Calu3 (cell line): ENCODE results near the gene SYNE2. TPM values are rescaled to one million over a fixed set of nuclear protein-coding genes. Genes with fewer than 3 reads are reported as not detected.

Experiments
- BruUV-seq: library from RNA; stranded (reverse); fragments of 400-500 nt; replicated peaks from 2 replicates; lab custom pipeline; 2021; lab: Mats Ljungman, UMichigan
- CTCF ChIA-PET: fragments of 300-600 bp; sonication (Branson Sonifier 250); formaldehyde crosslinking; loops from one replicate; lab custom pipeline; 2022; ENCODE audit warnings: antibody characterized with exemption; lab: Charles Lee
- DNase-seq: peaks from one replicate; pipeline ENCODE4 v3.0.0; 2022
- H3K27ac Mint-ChIP-seq: one replicate; pipeline ENCODE4 v1.8.0; 2022; ENCODE audit warnings: mixed read lengths; ENCODE audit not compliant: unreplicated experiment
- H3K27me3 Mint-ChIP-seq: one replicate; pipeline ENCODE4 v1.8.0; 2022; ENCODE audit warnings: mixed read lengths; ENCODE audit not compliant: unreplicated experiment
- H3K36me3 Mint-ChIP-seq: one replicate; pipeline ENCODE4 v1.8.0; 2022; ENCODE audit warnings: mild to moderate bottlenecking, moderate library complexity, mixed read lengths; ENCODE audit not compliant: insufficient read depth, unreplicated experiment
- H3K4me1 Mint-ChIP-seq: one replicate; pipeline ENCODE4 v1.8.0; 2022; ENCODE audit warnings: mild to moderate bottlenecking, low read depth, mixed read lengths; ENCODE audit not compliant: unreplicated experiment
- H3K4me3 Mint-ChIP-seq: one replicate; pipeline ENCODE4 v1.8.0; 2022; ENCODE audit warnings: mild to moderate bottlenecking, low read depth, moderate library complexity, mixed read lengths; ENCODE audit not compliant: unreplicated experiment
- H3K9me3 Mint-ChIP-seq: one replicate; pipeline ENCODE4 v1.8.0; 2022; ENCODE audit warnings: low read depth, mixed read lengths; ENCODE audit not compliant: unreplicated experiment
- intact Hi-C: fragments of 100-400 bp; cut with micrococcal nuclease; formaldehyde crosslinking; loops from one replicate; pipeline ENCODE4 v1.10.0; 2022; ENCODE audit not compliant: unreplicated experiment
- total RNA-seq: library from RNA; stranded (reverse); gene quantifications from 2 replicates; pipeline ENCODE4 v1.2.3, GENCODE V29; 2022
- TF ChIP-seq, protein P1 (sequence below): fragments of 200-600 bp; IDR thresholded peaks from one replicate; pipeline ENCODE4 v1.8.0; 2022; ENCODE audit warnings: antibody characterized with exemption; ENCODE audit not compliant: unreplicated experiment

The SYNE2 gene
- total RNA-seq, 1 experiment from 2014 or later = 171 TPM

GRCh38 chr14:63991833-63992232, 139.0 kb downstream of the SYNE2 start:
- intact Hi-C loops = no loop called here
- CTCF ChIA-PET = no interaction called here
- no peak overlapping the region for H3K27ac Mint-ChIP-seq
- no peaks in the 10 kb centered on the region for H3K27me3 Mint-ChIP-seq
- TF ChIP-seq, protein P1, sequence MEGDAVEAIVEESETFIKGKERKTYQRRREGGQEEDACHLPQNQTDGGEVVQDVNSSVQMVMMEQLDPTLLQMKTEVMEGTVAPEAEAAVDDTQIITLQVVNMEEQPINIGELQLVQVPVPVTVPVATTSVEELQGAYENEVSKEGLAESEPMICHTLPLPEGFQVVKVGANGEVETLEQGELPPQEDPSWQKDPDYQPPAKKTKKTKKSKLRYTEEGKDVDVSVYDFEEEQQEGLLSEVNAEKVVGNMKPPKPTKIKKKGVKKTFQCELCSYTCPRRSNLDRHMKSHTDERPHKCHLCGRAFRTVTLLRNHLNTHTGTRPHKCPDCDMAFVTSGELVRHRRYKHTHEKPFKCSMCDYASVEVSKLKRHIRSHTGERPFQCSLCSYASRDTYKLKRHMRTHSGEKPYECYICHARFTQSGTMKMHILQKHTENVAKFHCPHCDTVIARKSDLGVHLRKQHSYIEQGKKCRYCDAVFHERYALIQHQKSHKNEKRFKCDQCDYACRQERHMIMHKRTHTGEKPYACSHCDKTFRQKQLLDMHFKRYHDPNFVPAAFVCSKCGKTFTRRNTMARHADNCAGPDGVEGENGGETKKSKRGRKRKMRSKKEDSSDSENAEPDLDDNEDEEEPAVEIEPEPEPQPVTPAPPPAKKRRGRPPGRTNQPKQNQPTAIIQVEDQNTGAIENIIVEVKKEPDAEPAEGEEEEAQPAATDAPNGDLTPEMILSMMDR = no peak
- no peak for DNase-seq
- BruUV-seq = no TSS peak
- no peaks in the 10 kb centered on the region for H3K4me1 Mint-ChIP-seq
- no peak overlapping the region for H3K4me3 Mint-ChIP-seq
- no peaks in the 10 kb centered on the region for H3K9me3 Mint-ChIP-seq
- peaks cover 45% of the 10 kb centered on the region for H3K36me3 Mint-ChIP-seq

DNA sequence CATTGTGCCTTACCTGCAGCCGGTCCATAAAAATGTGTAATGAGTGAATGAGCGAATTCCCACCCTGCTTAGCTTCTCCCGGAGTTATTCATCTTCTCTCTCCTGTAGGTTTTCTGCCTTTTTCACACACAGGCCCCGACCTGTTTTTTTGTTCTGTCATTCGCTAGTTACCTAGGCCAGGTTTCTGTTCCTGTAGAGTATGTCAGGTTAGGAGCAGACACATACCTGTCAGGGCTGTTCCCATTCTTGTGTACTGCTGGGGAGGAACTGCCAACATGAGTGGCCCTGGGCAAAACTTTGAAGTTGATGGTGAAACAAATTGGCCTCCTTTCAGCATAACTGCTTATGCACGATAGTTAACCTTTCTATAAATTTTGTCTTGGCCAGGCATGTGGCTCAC, 140.1 kb downstream of the SYNE2 start:
- CTCF ChIA-PET = no interaction called here
- no peak overlapping the region for H3K27ac Mint-ChIP-seq
- TF ChIP-seq, protein P1 = no peak
- BruUV-seq = no TSS peak
- no peaks in the 10 kb centered on the region for H3K27me3 Mint-ChIP-seq
- no peaks in the 10 kb centered on the region for H3K4me1 Mint-ChIP-seq
- H3K36me3 Mint-ChIP-seq = peaks cover 40% of the 10 kb centered on the region
- H3K4me3 Mint-ChIP-seq = no peak overlapping the region
- no peaks in the 10 kb centered on the region for H3K9me3 Mint-ChIP-seq
- intact Hi-C loops = no loop called here
- no peak for DNase-seq

DNA sequence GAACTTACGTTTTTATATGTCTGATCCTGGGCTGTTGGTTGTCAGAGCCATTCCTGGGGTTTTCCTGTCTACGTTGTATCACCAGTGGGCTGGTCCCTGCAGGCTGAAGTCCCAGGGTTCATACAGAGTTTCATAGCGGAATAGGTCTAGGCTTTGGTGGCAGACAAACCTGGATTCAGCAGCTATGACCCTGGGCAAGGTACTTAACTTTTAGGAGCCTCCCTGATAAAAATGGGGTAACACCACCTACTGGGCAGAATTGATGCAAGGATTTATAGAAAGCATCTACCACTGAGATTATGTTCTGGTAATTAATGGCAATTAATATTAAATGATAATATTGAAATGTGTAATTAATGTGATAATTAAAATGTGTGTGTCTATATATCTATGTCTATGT, 141.2 kb downstream of the SYNE2 start:
- DNase-seq = no peak
- H3K27ac Mint-ChIP-seq = no peak overlapping the region
- TF ChIP-seq, protein P1 = no peak
- CTCF ChIA-PET = no interaction called here
- H3K36me3 Mint-ChIP-seq = peaks cover 31% of the 10 kb centered on the region
- BruUV-seq = no TSS peak
- H3K9me3 Mint-ChIP-seq = no peaks in the 10 kb centered on the region
- H3K4me1 Mint-ChIP-seq = no peaks in the 10 kb centered on the region
- no peak overlapping the region for H3K4me3 Mint-ChIP-seq
- intact Hi-C loops = no loop called here
- no peaks in the 10 kb centered on the region for H3K27me3 Mint-ChIP-seq

GRCh38 chr14:63995285-63995684, 142.5 kb downstream of the SYNE2 start:
- H3K9me3 Mint-ChIP-seq = no peaks in the 10 kb centered on the region
- DNase-seq = no peak
- peaks cover 31% of the 10 kb centered on the region for H3K36me3 Mint-ChIP-seq
- H3K4me1 Mint-ChIP-seq = peaks cover 2% of the 10 kb centered on the region
- TF ChIP-seq, protein P1 = no peak
- no peaks in the 10 kb centered on the region for H3K27me3 Mint-ChIP-seq
- peak overlapping the region; percentile 3 for H3K27ac Mint-ChIP-seq
- CTCF ChIA-PET = no interaction called here
- no TSS peak for BruUV-seq
- no peak overlapping the region for H3K4me3 Mint-ChIP-seq
- intact Hi-C loops = no loop called here
